HEK293 (cell line): Measurements from ENCODE around the gene HMGXB4.
"Not testable (repeated sequence)": the region's sequence is repeated elsewhere in the genome, so short reads cannot be mapped to it uniquely, and the experiment has no call there.

Source experiments
- CTCF ChIA-PET: fragments of 350-600 bp; formaldehyde crosslinking; extraction: SDS; loops from one replicate; lab custom pipeline; 2021; ENCODE audit warnings: antibody characterized with exemption; lab: Yijun Ruan, JAX
- POLR2A ChIA-PET: fragments of 300-600 bp; formaldehyde crosslinking; extraction: SDS; loops from one replicate; lab custom pipeline; 2020; ENCODE audit warnings: antibody characterized with exemption, inconsistent platforms; lab: Yijun Ruan, JAX
- H3K27ac ChIP-seq: fragments of 200-500 bp; sonication (Bioruptor generic); 2 replicates; pipeline ENCODE4 v1.5.1; 2014; ENCODE audit warnings: low read depth, low read length, control low read depth, inconsistent platforms; ENCODE audit errors: extremely low read depth
- H3K36me3 ChIP-seq, 2 experiments: fragments of 200-500 bp in 1 of 2; sonication (Bioruptor generic) in 1 of 2; 1 replicate in 1 of 2; 2 replicates in 1 of 2; pipeline ENCODE4 v1.5.1; 2014 to 2017; ENCODE audit warnings: inconsistent platforms in 2 of 2, low read length in 2 of 2; ENCODE audit not compliant: control insufficient read depth in 2 of 2, insufficient read depth in 1 of 2
- H3K4me1 ChIP-seq: fragments of 200-500 bp; sonication (Bioruptor generic); 2 replicates; pipeline ENCODE4 v1.5.1; 2014; ENCODE audit warnings: mild to moderate bottlenecking, low read length, inconsistent platforms; ENCODE audit not compliant: control insufficient read depth, insufficient read depth
- H3K4me3 ChIP-seq: 2 replicates; pipeline ENCODE4 v1.5.1; 2011; ENCODE audit warnings: low read depth, mild to moderate bottlenecking, control low read depth, low read length, moderate library complexity
- H3K9me3 ChIP-seq: fragments of 200-500 bp; sonication (Bioruptor generic); 2 replicates; pipeline ENCODE4 v1.5.1; 2014; ENCODE audit warnings: low read depth, low read length, inconsistent platforms; ENCODE audit not compliant: control insufficient read depth, insufficient read depth
- BCL11B ChIP-seq: fragments of 450-650 bp; formaldehyde crosslinking; IDR thresholded peaks from 2 replicates; pipeline ENCODE4 v1.5.1; 2016; ENCODE audit warnings: low read depth, missing biosample characterization, missing genetic modification characterization
- BCL6B ChIP-seq: fragments of 450-650 bp; formaldehyde crosslinking; IDR thresholded peaks from 2 replicates; pipeline ENCODE4 v1.5.1; 2017; ENCODE audit warnings: missing biosample characterization, missing genetic modification characterization
- HOXA7 ChIP-seq: sonication (generic); formaldehyde crosslinking; IDR thresholded peaks from 2 replicates; pipeline ENCODE4 v1.8.1; 2022; ENCODE audit warnings: missing genetic modification reagents, borderline replicate concordance
- KLF9 ChIP-seq: fragments of 450-650 bp; formaldehyde crosslinking; IDR thresholded peaks from 2 replicates; pipeline ENCODE4 v1.5.1; 2016; ENCODE audit warnings: missing biosample characterization, missing genetic modification characterization, low read depth
- OVOL3 ChIP-seq: fragments of 450-650 bp; formaldehyde crosslinking; IDR thresholded peaks from 2 replicates; pipeline ENCODE4 v1.5.1; 2016; ENCODE audit warnings: missing biosample characterization, missing genetic modification characterization
- YY1 ChIP-seq: fragments of 450-650 bp; formaldehyde crosslinking; IDR thresholded peaks from 2 replicates; pipeline ENCODE4 v1.5.1; 2018; ENCODE audit warnings: missing biosample characterization, missing genetic modification characterization
- ZBTB17 ChIP-seq: fragments of 450-650 bp; formaldehyde crosslinking; IDR thresholded peaks from 2 replicates; pipeline ENCODE4 v1.5.1; 2016; ENCODE audit warnings: missing biosample characterization, missing genetic modification characterization
- ZBTB6 ChIP-seq: fragments of 450-650 bp; formaldehyde crosslinking; IDR thresholded peaks from 2 replicates; pipeline ENCODE4 v1.5.1; 2017; ENCODE audit warnings: missing biosample characterization, missing genetic modification characterization
- ZNF2 ChIP-seq: fragments of 450-650 bp; formaldehyde crosslinking; IDR thresholded peaks from 2 replicates; pipeline ENCODE4 v1.5.1; 2016; ENCODE audit warnings: missing biosample characterization, missing genetic modification characterization
- ZNF362 ChIP-seq: fragments of 450-650 bp; formaldehyde crosslinking; IDR thresholded peaks from 2 replicates; pipeline ENCODE4 v1.5.1; 2016; ENCODE audit warnings: missing biosample characterization, missing genetic modification characterization
- ZNF501 ChIP-seq: fragments of 450-650 bp; formaldehyde crosslinking; IDR thresholded peaks from 2 replicates; pipeline ENCODE4 v1.5.1; 2016; ENCODE audit warnings: missing biosample characterization, missing genetic modification characterization
- ZNF704 ChIP-seq: fragments of 450-650 bp; formaldehyde crosslinking; IDR thresholded peaks from 2 replicates; pipeline ENCODE4 v1.5.1; 2016; ENCODE audit warnings: missing biosample characterization, missing genetic modification characterization

Gene HMGXB4

GRCh38 chr22:35231585-35232084 is 25.7 kb upstream of the HMGXB4 start (continued):
- TF ChIP-seq YY1 (tag by site-specific recombination) = no peak
- peak; percentile 96 for TF ChIP-seq ZNF2
- TF ChIP-seq KLF9 = peak; percentile 81
- no peak for TF ChIP-seq OVOL3 (tag by site-specific recombination)
- no peak for TF ChIP-seq ZNF704 (tag by site-specific recombination)

GRCh38 chr22:35238749-35239148 is 18.5 kb upstream of the HMGXB4 start:
- H3K4me3 ChIP-seq, H3K36me3 ChIP-seq, H3K27ac ChIP-seq, H3K9me3 ChIP-seq, POLR2A ChIA-PET, CTCF ChIA-PET, H3K4me1 ChIP-seq: not testable (repeated sequence)

- POLR2A ChIA-PET, H3K9me3 ChIP-seq: not testable (repeated sequence)
- CTCF ChIA-PET = interaction anchor here (0.5 to 1.0 kb wide), 3 partner anchors 13 to 213 kb away, joined by 3 to 5 read pairs (median 4); no protein-coding TSS in a partner anchor
Measured at GRCh38 chr22:35244507-35244906, 12.8 kb upstream of the HMGXB4 start.

GRCh38 chr22:35250156-35250555 is 7.1 kb upstream of the HMGXB4 start:
- ChIA-PET CTCF (interaction anchor here (0.5 to 0.8 kb wide), 2 partner anchors 15 to 282 kb away, joined by 3 to 4 read pairs; no protein-coding TSS in a partner anchor), POLR2A (no interaction called here)
- Histone ChIP-seq H3K36me3 (peaks cover 0 to 6% of the 10 kb centered on the region in 2 experiments; a peak in 2 of 3 replicates), H3K4me1 (no peaks in the 10 kb centered on the region), H3K9me3 (no peaks in the 10 kb centered on the region), H3K4me3 (no peak overlapping the region), H3K27ac (no peak overlapping the region)
- no peak for TF ChIP-seq BCL11B (tag by site-specific recombination)
- no peak for TF ChIP-seq ZBTB17 (tag by site-specific recombination)
- TF ChIP-seq ZNF501 = no peak
- TF ChIP-seq HOXA7 (CRISPR knock-in tag) = no peak
- no peak for TF ChIP-seq ZNF362 (tag by site-specific recombination)
- TF ChIP-seq ZBTB6 (tag by site-specific recombination) = no peak
- TF ChIP-seq BCL6B (tag by site-specific recombination) = no peak

More at GRCh38 chr22:35244507-35244906, 12.8 kb upstream of the HMGXB4 start:
- H3K4me1 ChIP-seq, H3K4me3 ChIP-seq, H3K27ac ChIP-seq, H3K36me3 ChIP-seq: not testable (repeated sequence)
